ENCODE data around the gene NPIPB2. TPM values are rescaled to one million over a fixed set of nuclear protein-coding genes. Genes with fewer than 3 reads are reported as not detected.
"Not testable (repeated sequence)": the region's sequence is repeated elsewhere in the genome, so short reads cannot be mapped to it uniquely, and the experiment has no call there.

Gene NPIPB2
- 10 to 100 TPM in 3 of 4 donors, 1 to 10 TPM in 1; 4.7 to 48.8 (median 16.7) TPM for total RNA-seq

- not testable (repeated sequence) for H3K4me1 ChIP-seq, H3K9me3 ChIP-seq, H3K4me3 ChIP-seq, DNase-seq, H3K36me3 ChIP-seq, H3K27ac ChIP-seq, H3K27me3 ChIP-seq
These were observed at the start of gene NPIPB2 for GRCh38 chr16:11941945-11942344. Gene NPIPB2, minus strand, starts transcription at chr16:11942045. Its CDS starts 0 bp downstream, at chr16:11942045.

GRCh38 chr16:11990702-11991390 lies 49.0 kb upstream of the NPIPB2 start:
- no peaks in the 10 kb centered on the region for H3K36me3 ChIP-seq

GRCh38 chr16:11988258-11988978 lies 46.6 kb upstream of the NPIPB2 start:
- Histone ChIP-seq H3K4me3 (no peak overlapping the region), H3K36me3 (no peaks in the 10 kb centered on the region), H3K27ac (no peak overlapping the region), H3K4me1 (no peaks in the 10 kb centered on the region), H3K9me3 (no peaks in the 10 kb centered on the region), H3K27me3 (no peaks in the 10 kb centered on the region)
- DNase-seq: no peak
- TF ChIP-seq POLR2A (IDR thresholded peaks at IDR 0.05): no peak
- TF ChIP-seq CTCF (IDR thresholded peaks at IDR 0.05): no peak

More at GRCh38 chr16:11990702-11991390, 49.0 kb upstream of the NPIPB2 start:
- H3K4me3 ChIP-seq: no peak overlapping the region
- TF ChIP-seq CTCF (IDR thresholded peaks at IDR 0.05) (no peak), POLR2A (IDR thresholded peaks at IDR 0.05) (no peak)
- H3K4me1 ChIP-seq: no peaks in the 10 kb centered on the region
- DNase-seq: no peak
- no peaks in the 10 kb centered on the region for H3K9me3 ChIP-seq
- no peak overlapping the region for H3K27ac ChIP-seq
- no peaks in the 10 kb centered on the region for H3K27me3 ChIP-seq

GRCh38 chr16:11986521-11987057 lies 44.7 kb upstream of the NPIPB2 start:
- no peak for DNase-seq
- H3K4me3 ChIP-seq: no peak overlapping the region
- H3K27ac ChIP-seq: no peak overlapping the region
- no peaks in the 10 kb centered on the region for H3K9me3 ChIP-seq
- no peaks in the 10 kb centered on the region for H3K36me3 ChIP-seq
- TF ChIP-seq POLR2A (IDR thresholded peaks at IDR 0.05) (no peak), CTCF (IDR thresholded peaks at IDR 0.05) (no peak)
- no peaks in the 10 kb centered on the region for H3K27me3 ChIP-seq
- no peaks in the 10 kb centered on the region for H3K4me1 ChIP-seq

DNA sequence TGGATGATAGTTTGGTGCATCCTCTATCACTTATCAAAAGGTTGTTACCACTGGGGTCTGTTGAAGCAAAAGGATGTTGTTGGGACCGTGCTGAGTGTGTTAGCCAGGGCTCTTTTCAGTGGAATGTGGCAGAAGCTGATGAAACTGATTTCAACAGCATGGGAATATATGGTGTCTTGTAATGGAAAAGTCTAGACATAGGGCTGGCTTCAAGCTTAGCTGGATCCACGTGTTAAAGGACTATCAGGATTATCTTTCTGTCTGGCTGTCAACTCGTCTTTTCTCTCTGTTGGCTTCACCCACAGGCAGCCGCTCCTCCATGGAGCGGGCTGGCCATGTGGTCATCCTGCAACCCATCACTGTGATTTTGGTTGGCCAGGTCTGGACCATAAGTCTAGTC lies 43.4 kb upstream of the NPIPB2 start:
- DNase-seq: no peak
- TF ChIP-seq POLR2A (IDR thresholded peaks at IDR 0.05) (no peak), CTCF (IDR thresholded peaks at IDR 0.05) (no peak)
- H3K9me3 ChIP-seq: no peaks in the 10 kb centered on the region
- H3K27me3 ChIP-seq: no peaks in the 10 kb centered on the region
- H3K36me3 ChIP-seq: no peaks in the 10 kb centered on the region
- no peak overlapping the region for H3K27ac ChIP-seq
- no peak overlapping the region for H3K4me3 ChIP-seq
- H3K4me1 ChIP-seq: no peaks in the 10 kb centered on the region

Data from Peyer's patch (tissue), 4 donors.